Activated CD4-positive, alpha-beta T cell treated with anti-CD3 and anti-CD28 coated beads for 48 hours (primary cell): Measurements from ENCODE around the gene DHRS4L2.
"Not testable (repeated sequence)": the region's sequence is repeated elsewhere in the genome, so short reads cannot be mapped to it uniquely, and the experiment has no call there.

Experiments used
- DNase-seq: peaks from one replicate; pipeline ENCODE4 v3.0.0-alpha.2; 2020

DHRS4L2 gene

DNA sequence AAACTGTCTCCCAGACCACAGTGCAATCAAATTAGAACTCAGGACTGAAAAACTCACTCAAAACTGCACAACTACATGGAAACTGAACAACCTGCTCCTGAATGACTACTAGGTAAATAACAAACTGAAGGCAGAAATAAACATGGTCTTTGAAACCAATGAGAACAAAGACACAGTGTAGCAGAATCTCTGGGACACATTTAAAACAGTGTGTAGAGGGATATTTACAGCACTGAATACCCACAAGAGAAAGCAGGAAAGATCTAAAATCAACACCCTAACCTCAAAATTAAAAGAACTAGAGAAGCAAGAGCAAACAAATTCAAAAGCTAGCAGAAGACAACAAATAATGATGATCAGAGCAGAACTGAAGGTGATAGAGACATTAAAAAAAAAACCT lies 14.7 kb upstream of the DHRS4L2 start:
- not testable (repeated sequence) for DNase-seq

- DNase-seq, result not testable (repeated sequence)
Observed at GRCh38 chr14:23977208-23977607, 11.5 kb upstream of the DHRS4L2 start.

GRCh38 chr14:23981951-23982813 lies 6.5 kb upstream of the DHRS4L2 start:
- not testable (repeated sequence) for DNase-seq

GRCh38 chr14:23984891-23985602 lies 3.7 kb upstream of the DHRS4L2 start:
- no peak for DNase-seq

- DNase-seq, result not testable (repeated sequence)
Observed at GRCh38 chr14:23988223-23988606, 514 bp upstream of the DHRS4L2 start.

GRCh38 chr14:23989734-23990445 lies 1.2 kb downstream of the DHRS4L2 start:
- peak; percentile 35 for DNase-seq

GRCh38 chr14:23990961-23991360 lies 2.2 kb downstream of the DHRS4L2 start:
- not testable (repeated sequence) for DNase-seq

- DNase-seq, result not testable (repeated sequence)
Observed at GRCh38 chr14:23993042-23993441, 4.3 kb downstream of the DHRS4L2 start.

- not testable (repeated sequence) for DNase-seq
Observed at GRCh38 chr14:23996009-23996408, 7.3 kb downstream of the DHRS4L2 start.

- DNase-seq, result not testable (repeated sequence)
Observed at GRCh38 chr14:23996825-23997224, 8.1 kb downstream of the DHRS4L2 start.

DNA sequence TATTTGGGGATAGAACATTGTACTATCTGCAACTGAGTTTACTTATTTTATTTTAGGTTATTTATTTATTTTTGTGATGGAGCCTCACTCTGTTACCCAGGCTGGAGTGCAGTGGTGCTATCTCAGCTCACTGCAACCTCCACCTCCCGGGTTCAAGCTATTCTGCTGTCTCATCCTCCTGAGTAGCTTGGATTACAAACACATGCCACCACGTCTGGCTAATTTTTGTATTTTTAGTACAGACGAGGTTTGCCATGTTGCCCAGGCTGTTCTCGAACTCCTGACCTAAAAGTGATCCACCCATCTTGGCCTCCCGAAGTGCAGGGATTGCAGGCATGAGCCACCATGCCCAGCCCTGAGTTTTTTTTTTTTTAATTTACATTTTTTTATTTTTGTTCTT lies 10.9 kb downstream of the DHRS4L2 start:
- DNase-seq, result not testable (repeated sequence)

GRCh38 chr14:24001078-24001477 lies 12.3 kb downstream of the DHRS4L2 start:
- DNase-seq, result not testable (repeated sequence)

DNA sequence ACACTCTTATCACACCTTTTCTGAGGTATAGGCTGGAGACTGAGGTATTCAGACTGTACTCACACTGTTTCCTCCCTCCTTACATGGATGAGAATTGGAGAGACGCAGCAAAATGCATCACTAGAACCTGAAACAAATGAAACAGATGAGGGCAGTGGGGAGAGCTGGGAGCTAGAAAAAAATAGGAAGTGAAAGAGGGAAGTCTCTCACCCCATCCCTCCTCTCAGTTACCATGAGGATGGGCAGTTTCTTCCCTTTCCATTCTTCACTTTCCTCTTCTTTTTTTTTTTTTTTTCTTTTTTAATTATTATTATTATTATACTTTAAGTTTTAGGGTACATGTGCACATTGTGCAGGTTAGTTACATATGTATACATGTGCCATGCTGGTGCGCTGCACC lies 12.9 kb downstream of the DHRS4L2 start:
- DNase-seq, result not testable (repeated sequence)

- DNase-seq, result not testable (repeated sequence)
Observed at GRCh38 chr14:24006471-24006816, 17.7 kb downstream of the DHRS4L2 start.

DNA sequence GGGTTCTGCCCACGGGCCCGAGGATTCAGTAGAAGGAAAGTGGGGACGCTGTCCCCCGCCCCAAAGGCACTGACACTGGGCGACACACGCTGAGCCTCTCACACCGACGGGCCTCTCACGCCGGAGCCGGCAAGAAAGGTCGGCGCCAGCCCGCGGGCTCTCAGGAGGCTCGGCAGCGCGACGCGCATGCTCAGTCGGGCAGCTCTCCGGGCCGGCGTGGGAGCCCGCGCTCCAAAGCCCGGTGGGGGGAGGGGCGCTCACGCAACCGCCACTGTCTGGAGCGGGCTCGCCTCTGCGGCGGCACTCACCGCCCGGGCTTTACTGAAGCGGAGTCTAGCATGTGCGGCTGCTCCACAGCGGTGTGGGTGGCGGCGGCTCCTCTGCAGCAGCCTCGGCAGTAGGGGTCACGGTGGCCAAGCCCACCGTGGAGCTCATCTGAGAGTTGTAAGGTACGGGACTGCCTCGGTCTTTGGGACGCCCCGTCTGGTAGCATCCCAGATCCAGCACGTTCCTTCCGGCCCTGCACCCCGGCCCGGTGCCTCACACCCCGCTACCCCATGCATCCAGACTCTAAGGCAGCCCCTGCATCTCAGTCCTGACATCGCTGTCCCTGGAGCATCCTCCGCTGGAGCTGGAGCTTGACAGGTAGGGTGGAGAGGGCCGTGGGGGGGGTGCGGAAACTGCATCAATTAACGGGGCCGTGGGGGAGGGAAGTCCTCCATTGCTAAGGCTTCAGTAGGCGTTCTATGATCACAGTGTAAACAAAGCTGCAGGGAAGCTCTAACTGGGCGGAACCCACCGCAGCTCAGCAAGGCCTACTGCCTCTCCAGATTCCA lies 18.3 kb downstream of the DHRS4L2 start:
- DNase-seq, result peak; percentile 83

GRCh38 chr14:24011051-24011450 lies 22.3 kb downstream of the DHRS4L2 start:
- DNase-seq, result no peak

DNA sequence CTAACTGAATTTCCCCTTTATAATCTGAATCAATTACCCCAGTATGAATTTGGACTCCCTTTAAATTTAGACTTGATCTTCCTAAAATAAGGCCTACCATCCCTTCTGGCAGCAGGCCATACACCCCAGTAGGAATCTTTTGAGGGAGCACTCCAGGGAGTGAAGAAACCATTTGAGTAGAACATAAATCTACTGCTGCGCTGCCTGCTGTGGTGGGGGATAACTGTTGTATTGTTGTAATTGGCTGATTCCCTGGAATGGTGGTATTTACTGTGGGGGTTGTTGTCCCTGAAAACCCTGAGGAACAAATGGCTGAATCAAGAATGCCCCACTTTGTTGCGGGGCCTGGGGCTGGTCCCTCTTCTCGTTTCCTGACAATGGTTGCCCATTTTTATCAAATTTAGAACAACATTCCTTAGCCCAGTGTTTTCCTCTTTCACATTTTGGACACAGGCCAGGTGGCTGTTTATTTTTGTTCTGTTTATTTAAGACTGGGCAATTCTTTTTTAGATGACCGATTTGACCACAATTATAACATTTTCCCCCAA lies 24.1 kb downstream of the DHRS4L2 start:
- not testable (repeated sequence) for DNase-seq

- DNase-seq, result peak; percentile 51
Observed at GRCh38 chr14:24013654-24014514, 25.2 kb downstream of the DHRS4L2 start.

- not testable (repeated sequence) for DNase-seq
Observed at GRCh38 chr14:24015745-24016144, 27.0 kb downstream of the DHRS4L2 start.

GRCh38 chr14:24018978-24019377 lies 30.2 kb downstream of the DHRS4L2 start:
- DNase-seq, result not testable (repeated sequence)

DNA sequence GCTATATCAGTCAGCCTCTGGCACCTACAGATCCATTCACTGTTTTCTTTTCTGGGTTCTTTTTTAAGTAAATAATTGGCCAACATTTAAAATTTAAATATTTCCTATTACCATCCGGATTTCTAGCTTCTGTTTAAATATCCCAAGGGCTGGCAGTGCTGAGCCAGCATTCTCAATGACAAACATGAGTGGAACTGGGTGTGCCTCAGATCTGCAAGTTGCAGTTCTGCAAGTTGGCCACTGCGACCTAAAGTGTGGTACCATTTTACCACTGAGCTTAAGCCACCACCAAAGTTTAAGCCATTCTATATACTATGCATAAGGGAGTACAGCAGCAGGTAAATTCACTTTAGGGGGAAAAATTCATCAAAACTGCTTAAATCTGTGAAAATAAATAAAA lies 31.2 kb downstream of the DHRS4L2 start:
- DNase-seq, result not testable (repeated sequence)
